HepG2 (cell line): ENCODE data around the gene GLYR1. TPM values are rescaled to one million over a fixed set of nuclear protein-coding genes. Genes with fewer than 3 reads are reported as not detected.
A peak's percentile ranks its signal among the peaks of the same experiment; 100 is the strongest.

Source experiments
- ATF4 ChIP-seq, 2 experiments: fragments of 450-650 bp in 1 of 2; sonication (generic) in 1 of 2; formaldehyde crosslinking; IDR thresholded peaks; 2 replicates each; pipeline versions ENCODE4 v1.5.0 to v1.8.0; 2020 to 2022; ENCODE audit warnings: mild to moderate bottlenecking in 1 of 2, missing genetic modification reagents in 1 of 2
- CERS6 ChIP-seq: sonication (generic); formaldehyde crosslinking; IDR thresholded peaks from 2 replicates; pipeline ENCODE4 v1.5.0; 2020; ENCODE audit warnings: missing genetic modification reagents
- CREB1 ChIP-seq, 2 experiments: fragments of 450-650 bp in 1 of 2; IDR thresholded peaks; 2 replicates each; pipeline ENCODE4 v1.6.1; 2016 to 2017; ENCODE audit warnings: control low read depth in 1 of 2, mild to moderate bottlenecking in 1 of 2, missing compliant biosample characterization in 1 of 2, missing genetic modification characterization in 1 of 2
- DNMT3B ChIP-seq: conservative IDR thresholded peaks from 2 replicates; pipeline ENCODE4 v1.6.1; 2016; ENCODE audit warnings: missing biosample characterization, control low read depth
- ETV6 ChIP-seq: sonication (generic); formaldehyde crosslinking; conservative IDR thresholded peaks from 2 replicates; pipeline ENCODE4 v1.4.0; 2020; ENCODE audit warnings: missing genetic modification reagents
- FOXJ3 ChIP-seq: sonication (generic); formaldehyde crosslinking; IDR thresholded peaks from 2 replicates; pipeline ENCODE4 v1.4.0; 2020; ENCODE audit warnings: missing genetic modification reagents, mild to moderate bottlenecking, borderline replicate concordance
- HDAC1 ChIP-seq: sonication (generic); formaldehyde crosslinking; IDR thresholded peaks from 2 replicates; pipeline ENCODE4 v1.5.1; 2020; ENCODE audit warnings: mild to moderate bottlenecking, missing genetic modification reagents
- HOXA5 ChIP-seq: sonication (generic); formaldehyde crosslinking; IDR thresholded peaks from 2 replicates; pipeline ENCODE4 v1.4.0; 2020; ENCODE audit warnings: missing genetic modification reagents
- IKZF5 ChIP-seq: IDR thresholded peaks from 2 replicates; pipeline ENCODE4 v1.6.1; 2018; ENCODE audit warnings: missing genetic modification reagents, mild to moderate bottlenecking, missing compliant biosample characterization
- KLF16 ChIP-seq, 2 experiments: sonication (generic) in 1 of 2; formaldehyde crosslinking in 1 of 2; IDR thresholded peaks; 2 replicates each; pipeline versions ENCODE4 v1.6.1 to v1.8.0; 2016 to 2023; ENCODE audit warnings: missing genetic modification reagents in 2 of 2, missing compliant biosample characterization in 1 of 2
- MAFF ChIP-seq: IDR thresholded peaks from 2 replicates; pipeline ENCODE4 v1.6.1; 2011; ENCODE audit warnings: low read depth, low read length, improper control_type of control experiment
- MEIS2 ChIP-seq: sonication (generic); formaldehyde crosslinking; IDR thresholded peaks from 2 replicates; pipeline ENCODE4 v1.9.0; 2021; ENCODE audit warnings: mild to moderate bottlenecking, missing genetic modification reagents
- PITX1 ChIP-seq: sonication (generic); formaldehyde crosslinking; IDR thresholded peaks from 2 replicates; pipeline ENCODE4 v1.5.1; 2020; ENCODE audit warnings: mild to moderate bottlenecking, missing genetic modification reagents
- PRPF4 ChIP-seq: fragments of 200-400 bp; formaldehyde crosslinking; IDR thresholded peaks from 2 replicates; pipeline ENCODE4 v1.6.1; 2016; ENCODE audit warnings: low read length, low read depth; ENCODE audit not compliant: poor library complexity, severe bottlenecking
- ZBTB43 ChIP-seq: sonication (generic); formaldehyde crosslinking; conservative IDR thresholded peaks from 2 replicates; pipeline ENCODE4 v1.4.0; 2020; ENCODE audit warnings: missing genetic modification reagents
- ZNF121 ChIP-seq: sonication (generic); formaldehyde crosslinking; IDR thresholded peaks from 2 replicates; pipeline ENCODE4 v1.5.0; 2020; ENCODE audit warnings: mild to moderate bottlenecking, missing genetic modification reagents
- ZNF160 ChIP-seq: sonication (generic); formaldehyde crosslinking; IDR thresholded peaks from 2 replicates; pipeline ENCODE4 v1.8.0; 2022; ENCODE audit warnings: mild to moderate bottlenecking, inconsistent platforms, missing genetic modification reagents
- ZNF552 ChIP-seq: sonication (generic); formaldehyde crosslinking; IDR thresholded peaks from 2 replicates; pipeline ENCODE4 v1.9.0; 2022; ENCODE audit warnings: missing genetic modification reagents, mild to moderate bottlenecking, borderline replicate concordance
- ZNF704 ChIP-seq: sonication (generic); formaldehyde crosslinking; IDR thresholded peaks from 2 replicates; pipeline ENCODE4 v1.8.1; 2023; ENCODE audit warnings: mild to moderate bottlenecking, inconsistent platforms, moderate library complexity, missing genetic modification reagents, borderline replicate concordance
- ZNF746 ChIP-seq: sonication (generic); formaldehyde crosslinking; IDR thresholded peaks from 2 replicates; pipeline ENCODE4 v1.8.0; 2022; ENCODE audit warnings: mild to moderate bottlenecking, missing genetic modification reagents
- ZSCAN31 ChIP-seq: sonication (generic); formaldehyde crosslinking; IDR thresholded peaks from 2 replicates; pipeline ENCODE4 v1.5.0; 2020; ENCODE audit warnings: low read depth, mild to moderate bottlenecking, missing genetic modification reagents
- polyA plus RNA-seq, 8 experiments: library from polyadenylated mRNA; depleted of rRNA in 3 of 8; stranded (reverse) in 7 of 8; unstranded in 1 of 8; fragments of >200 nt; fragmentation: Illumina TruSeq in 4 of 8; extraction: Trizol in 4 of 8; gene quantifications; 2 replicates each; pipeline versions ENCODE4 v1.2.1 to v1.2.3, GENCODE V29; 2011 to 2016; ENCODE audit warnings: low read depth in 4 of 8, missing spikeins in 1 of 8, mixed read lengths in 1 of 8; ENCODE audit not compliant: insufficient read depth in 1 of 8
- total RNA-seq, 5 experiments: library from RNA; depleted of rRNA; stranded (reverse); fragments of >200 nt; fragmentation: Illumina TruSeq; extraction: Trizol; gene quantifications; 2 replicates each; pipeline ENCODE4 v1.2.3, GENCODE V29; 2016; ENCODE audit warnings: low read depth in 1 of 5

GLYR1 gene
- total and polyA plus RNA-seq, 2 of the 13 experiments (the other 11 are each of a cell fraction or from before 2014, with no cell fraction given), result 28.3 to 48.7 TPM

- TF ChIP-seq ATF4 (CRISPR knock-in tag; IDR thresholded peaks at IDR 0.05) (0 out of 4 replicates have a peak, but pooled peaks of 1 of the 2 experiments have one; percentile 16), ZNF160 (CRISPR knock-in tag) (no peak), DNMT3B (no peak), PITX1 (no peak), MAFF (no peak), PRPF4 (no peak), ZNF746 (CRISPR knock-in tag) (peak; percentile 66; the same call in 1 of the 2 replicates), FOXJ3 (CRISPR knock-in tag) (no peak), IKZF5 (no peak), ZNF704 (no peak), CERS6 (CRISPR knock-in tag) (no peak), ETV6 (CRISPR knock-in tag) (peak; percentile 20; the same call in 1 of the 2 replicates), HDAC1 (CRISPR knock-in tag) (peak; percentile 75; the same call in 1 of the 2 replicates), ZBTB43 (0 out of 2 replicates have a peak, but pooled peaks have one; percentile 35), HOXA5 (CRISPR knock-in tag) (peak; percentile 27; the same call in 1 of the 2 replicates), KLF16 (CRISPR knock-in tag; IDR thresholded peaks at IDR 0.05) (peak in 1 of 2 experiments; percentile 60; a peak in 1 of 4 replicates), ZSCAN31 (CRISPR knock-in tag) (peak; percentile 29; the same call in 1 of the 2 replicates), ZNF121 (CRISPR knock-in tag) (peak; percentile 22; the same call in 1 of the 2 replicates), ZNF552 (CRISPR knock-in tag) (0 out of 2 replicates have a peak, but pooled peaks have one; percentile 23), MEIS2 (CRISPR knock-in tag) (peak; percentile 24; the same call in 1 of the 2 replicates), CREB1 (IDR thresholded peaks at IDR 0.05) (no peak), CREB1 (CRISPR knock-in tag; IDR thresholded peaks at IDR 0.05) (no peak)
Observed at GRCh38 chr16:4801962-4802658, 45.0 kb downstream of the GLYR1 start, which contains the start of gene ROGDI (continued).
